T-helper 2 cell (primary cell): ENCODE measurements around the gene RASSF5.
"Not testable (repeated sequence)": the region's sequence is repeated elsewhere in the genome, so short reads cannot be mapped to it uniquely, and the experiment has no call there.

ENCODE experiments used
- DNase-seq, 5 experiments: peaks; one replicate each; pipeline versions ENCODE4 v3.0.0 to v3.0.0-alpha.2; 2012 to 2022

The RASSF5 gene

DNA sequence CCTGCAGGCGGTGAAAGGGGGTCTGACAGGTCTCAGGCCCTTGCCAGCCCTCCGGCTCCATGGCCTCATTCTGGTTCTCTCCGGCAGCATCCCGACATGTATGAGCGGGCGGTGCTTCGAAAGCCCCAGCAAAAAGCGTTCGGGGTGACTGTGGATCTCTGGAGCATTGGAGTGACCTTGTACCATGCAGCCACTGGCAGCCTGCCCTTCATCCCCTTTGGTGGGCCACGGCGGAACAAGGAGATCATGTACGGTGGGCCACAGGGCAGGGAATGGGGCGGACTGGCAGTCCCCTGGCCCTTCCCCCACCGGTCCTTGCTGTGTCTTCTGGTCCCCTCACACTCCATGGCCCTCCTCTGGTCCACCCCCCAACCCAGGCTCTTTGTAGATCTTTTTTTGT, 30.7 kb upstream of the RASSF5 start:
- no peak for DNase-seq

DNA sequence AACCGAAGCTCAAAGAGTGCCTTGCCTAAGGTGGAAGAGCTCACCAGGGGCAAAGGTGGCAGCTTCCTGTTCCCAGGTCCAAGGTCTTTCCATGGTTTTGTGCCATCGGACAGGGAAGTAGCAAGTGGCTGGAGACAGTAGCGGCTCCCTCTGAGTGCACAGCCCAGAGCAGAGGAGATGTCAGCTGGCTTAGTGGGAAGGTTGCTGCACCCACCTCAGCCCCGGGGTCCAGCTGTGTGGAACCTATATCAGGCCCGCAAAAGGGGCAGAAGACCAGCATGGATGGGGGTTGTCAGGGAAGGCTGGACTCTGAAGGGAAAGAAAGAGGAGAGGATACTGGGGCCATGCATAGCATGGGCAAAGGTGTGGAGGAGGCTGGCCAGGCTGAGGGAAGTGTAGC, 30.2 kb upstream of the RASSF5 start:
- DNase-seq = no peak

DNA sequence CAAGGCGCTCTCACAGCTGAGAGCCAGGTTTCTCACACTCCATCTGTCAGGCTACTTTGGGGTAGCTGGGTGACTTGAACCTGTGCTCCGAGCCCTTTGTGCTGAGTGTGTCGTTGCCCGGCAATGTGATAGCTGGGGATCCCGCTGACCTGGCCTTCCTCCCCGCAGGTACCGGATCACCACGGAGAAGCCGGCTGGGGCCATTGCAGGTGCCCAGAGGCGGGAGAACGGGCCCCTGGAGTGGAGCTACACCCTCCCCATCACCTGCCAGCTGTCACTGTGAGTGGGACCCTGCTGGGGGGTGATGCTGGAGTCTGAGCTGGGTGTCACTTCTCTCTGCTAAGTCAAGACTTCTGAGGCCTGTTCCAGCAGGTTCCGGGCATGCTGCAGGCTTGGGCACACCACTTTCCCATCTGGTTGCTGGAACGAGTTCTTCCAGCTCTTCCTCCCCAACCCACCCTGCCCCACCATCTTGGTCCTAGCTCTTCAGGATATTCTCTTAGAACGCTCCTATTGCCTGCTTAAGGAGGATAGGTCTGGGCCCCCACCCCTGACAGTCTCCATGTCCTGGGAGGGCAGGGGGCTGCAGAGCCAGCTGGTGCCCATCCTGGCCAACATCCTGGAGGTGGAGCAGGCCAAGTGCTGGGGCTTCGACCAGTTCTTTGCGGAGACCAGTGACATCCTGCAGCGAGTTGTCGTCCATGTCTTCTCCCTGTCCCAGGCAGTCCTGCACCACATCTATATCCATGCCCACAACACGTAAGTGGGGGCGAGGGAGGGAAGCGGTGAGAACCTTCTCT, 29.6 kb upstream of the RASSF5 start:
- no peak for DNase-seq

DNA sequence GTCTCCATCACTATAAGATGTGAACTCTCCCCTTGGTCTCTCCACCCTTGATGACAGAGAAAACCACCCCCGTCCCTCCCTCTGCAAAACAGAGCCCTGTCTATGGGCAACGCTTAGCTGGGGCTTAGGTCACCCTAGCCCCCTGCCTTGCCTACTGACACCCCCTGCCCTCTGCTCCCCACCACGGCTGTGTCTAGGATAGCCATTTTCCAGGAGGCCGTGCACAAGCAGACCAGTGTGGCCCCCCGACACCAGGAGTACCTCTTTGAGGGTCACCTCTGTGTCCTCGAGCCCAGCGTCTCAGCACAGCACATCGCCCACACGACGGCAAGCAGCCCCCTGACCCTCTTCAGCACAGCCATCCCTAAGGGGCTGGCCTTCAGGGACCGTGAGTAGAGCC, 28.6 kb upstream of the RASSF5 start:
- DNase-seq = no peak

DNA sequence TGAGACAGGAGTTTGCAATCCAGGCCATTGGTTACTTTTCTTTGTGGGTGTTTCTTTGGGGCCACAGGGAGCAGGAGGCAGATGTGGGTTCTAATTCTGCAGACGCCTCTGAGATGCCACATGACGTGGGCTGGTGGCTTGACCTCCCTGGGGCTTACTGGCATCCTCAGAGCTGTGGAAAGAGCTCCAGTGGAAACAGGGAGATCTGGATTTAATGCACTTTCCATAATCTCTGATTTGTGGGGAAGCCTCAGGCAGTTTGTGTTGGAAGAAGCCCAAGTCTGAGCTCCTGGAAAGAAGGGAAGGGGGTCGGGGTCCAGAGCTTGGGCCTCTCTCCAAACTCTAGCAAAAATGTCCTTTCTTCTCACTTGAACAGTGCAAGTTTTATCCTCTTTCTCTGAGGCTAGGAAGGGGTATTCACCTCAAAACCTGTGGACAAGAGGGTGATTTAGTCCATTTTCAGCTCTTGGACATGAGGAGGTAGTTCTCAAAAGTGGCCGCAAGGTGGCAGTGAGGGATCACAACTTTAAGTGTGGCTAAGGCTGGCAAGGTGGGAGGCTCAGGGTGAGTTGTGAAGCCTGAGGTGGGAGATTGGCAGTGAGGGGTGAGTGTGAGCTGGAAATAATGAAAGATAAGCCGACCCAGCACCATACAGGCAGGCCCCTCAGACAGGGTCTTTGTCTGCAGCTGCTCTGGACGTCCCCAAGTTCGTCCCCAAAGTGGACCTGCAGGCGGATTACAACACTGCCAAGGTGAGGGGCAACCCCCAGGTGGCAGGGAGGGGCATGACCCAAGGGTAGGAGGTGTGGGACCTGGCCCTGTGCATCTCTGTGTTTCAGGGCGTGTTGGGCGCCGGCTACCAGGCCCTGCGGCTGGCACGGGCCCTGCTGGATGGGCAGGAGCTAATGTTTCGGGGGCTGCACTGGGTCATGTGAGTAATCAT, 27.9 kb upstream of the RASSF5 start:
- DNase-seq = peak in 4 of 5 experiments; percentile 31 to 71 (median 56)

DNA sequence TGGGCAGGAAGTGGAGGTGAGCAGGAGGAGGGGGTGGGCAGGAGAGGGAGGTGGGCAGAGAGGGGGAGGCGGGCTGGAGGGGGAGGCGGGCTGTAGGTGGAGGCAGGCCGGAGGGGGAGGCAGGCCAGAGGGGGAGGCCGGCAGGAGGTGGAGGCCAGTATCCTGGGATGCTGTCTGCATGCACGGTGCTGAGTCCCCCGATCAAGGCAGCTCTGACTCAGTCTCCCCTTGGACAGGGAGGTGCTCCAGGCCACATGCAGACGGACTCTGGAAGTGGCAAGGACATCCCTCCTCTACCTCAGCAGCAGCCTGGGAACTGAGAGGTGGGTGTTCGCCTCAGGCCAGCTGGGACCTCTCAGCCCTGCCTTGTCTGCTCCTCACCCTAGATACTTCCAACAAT, 27.1 kb upstream of the RASSF5 start:
- DNase-seq = no peak

DNA sequence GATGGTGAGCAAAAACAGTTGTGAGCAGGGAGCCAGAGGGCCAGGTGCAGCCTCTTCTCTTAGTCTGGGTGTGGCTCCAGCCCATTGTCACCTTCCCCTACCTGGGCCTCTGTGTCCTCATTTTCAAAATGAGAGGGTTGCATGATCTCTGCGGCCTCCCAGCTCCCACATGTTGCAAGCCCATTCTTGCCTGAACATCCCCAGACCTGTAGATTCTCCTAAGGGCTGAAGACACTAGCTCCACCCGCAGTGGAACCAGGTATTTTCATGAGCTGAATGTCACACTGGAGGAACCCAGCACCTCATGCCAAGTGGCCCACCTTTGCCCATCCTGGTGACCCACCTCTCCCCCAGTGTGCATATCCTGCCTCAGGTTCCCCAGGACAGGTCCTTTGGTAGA, 24.7 kb upstream of the RASSF5 start:
- no peak for DNase-seq

DNA sequence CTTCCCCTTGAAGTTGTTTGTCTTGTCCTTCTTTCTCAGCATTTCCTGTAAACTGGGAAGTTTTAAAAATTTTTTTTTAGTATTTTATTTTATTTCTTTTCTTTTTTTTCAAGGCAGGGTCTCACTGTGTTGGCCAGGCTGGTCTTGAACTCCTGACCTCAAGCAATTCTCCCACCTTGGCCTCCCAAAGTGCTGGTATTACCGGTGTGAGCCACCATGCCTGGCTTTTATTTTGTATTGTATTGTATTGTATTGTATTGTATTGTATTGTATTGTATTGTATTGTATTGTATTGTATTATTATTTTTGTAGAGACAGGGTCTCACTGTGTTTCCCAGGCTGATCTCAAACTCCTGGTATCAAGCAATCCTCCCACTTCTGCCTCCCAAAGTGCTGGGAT, 23.5 kb upstream of the RASSF5 start:
- not testable (repeated sequence) for DNase-seq

DNA sequence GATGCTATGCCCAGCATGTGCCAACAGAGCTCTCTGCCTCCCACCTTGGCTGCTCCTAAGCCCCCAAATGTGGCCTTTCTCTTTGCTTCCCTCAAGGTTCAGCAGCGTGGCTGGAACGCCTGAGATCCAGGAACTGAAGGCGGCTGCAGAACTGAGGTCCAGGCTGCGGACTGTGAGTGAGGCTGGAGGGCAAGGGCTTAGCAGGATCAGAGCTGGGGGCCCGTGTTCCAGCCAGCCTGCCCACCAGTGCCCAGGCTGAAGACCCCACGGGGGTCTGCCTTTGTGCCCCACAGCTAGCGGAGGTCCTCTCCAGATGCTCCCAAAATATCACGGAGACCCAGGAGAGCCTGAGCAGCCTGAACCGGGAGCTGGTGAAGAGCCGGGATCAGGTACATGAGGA, 22.4 kb upstream of the RASSF5 start:
- DNase-seq = no peak

DNA sequence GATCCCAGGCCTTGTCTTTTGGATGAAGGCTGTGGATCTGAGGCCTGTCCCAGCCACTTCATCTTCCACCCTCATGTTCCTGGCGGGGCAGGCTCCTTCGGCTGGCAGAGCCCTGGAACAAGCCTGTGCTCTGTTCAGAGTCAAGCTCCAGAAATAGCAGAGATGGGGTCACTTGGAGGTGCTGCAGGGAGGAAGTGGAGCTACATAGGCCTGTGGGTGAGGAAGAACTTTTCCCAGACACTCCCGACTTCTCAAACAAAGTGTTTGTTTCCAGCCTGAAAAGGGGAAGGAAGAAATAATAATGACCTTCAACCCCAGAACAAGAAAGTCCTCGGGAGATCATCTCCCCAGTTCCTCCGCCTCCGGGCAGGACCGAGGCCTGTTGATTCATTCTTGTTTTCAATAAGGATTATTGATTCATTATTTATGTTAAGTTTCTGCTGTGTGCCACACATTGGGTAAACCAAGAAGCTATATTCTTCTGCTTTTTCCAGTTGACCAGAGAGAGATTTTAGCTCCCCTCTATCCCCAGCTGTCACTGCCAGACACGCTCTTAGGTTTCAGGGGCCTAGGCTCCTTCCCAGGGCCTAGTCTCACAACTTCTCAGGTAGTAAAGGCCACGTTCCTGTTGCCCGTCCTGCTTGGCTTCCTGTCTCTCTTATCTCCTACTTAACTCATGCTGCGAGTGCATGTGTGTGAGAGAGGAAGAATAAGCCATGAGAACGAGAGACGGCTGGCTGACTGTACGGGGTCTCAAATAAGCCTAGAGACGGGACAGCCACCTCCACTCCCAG, 20.1 kb upstream of the RASSF5 start:
- DNase-seq = no peak

DNA sequence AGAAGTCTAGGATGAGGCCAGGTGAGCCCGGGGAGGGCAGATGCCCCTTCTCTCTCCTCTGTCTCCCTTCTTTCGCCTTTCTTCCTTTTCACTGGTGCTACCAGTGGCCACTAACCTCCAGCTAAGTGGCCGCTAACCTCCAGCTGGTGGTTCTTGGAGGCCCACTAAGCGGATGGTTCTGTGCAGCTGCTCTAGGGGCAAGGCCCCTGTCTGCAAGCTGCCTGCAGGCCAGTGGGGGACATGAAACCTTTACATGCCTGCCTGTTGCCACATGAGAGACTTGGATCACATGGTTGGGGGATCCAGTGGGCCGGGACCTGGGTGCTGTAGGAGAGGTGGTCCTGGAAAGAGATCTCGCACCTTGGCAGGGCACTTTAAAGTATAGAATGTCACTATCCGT, 19.4 kb upstream of the RASSF5 start:
- no peak for DNase-seq

DNA sequence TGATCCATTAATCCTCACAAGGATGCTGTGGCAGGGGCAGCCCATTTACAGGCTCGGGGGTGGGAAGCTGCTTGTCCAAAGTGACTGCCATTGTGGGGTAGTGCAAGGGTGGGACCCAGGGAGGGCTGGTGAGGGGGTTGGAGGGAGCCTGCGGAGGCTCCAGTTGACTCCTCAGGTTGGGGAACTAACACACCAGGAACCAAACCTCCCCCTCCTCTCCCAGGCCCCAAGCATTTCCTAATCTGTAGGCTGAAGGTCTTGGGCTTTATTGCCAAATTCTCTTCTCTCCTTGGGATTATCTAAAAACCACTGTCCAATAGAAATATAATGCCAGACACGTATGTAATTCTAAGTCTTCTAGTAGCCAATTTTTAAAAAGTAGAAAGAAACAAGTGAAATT, 18.9 kb upstream of the RASSF5 start:
- no peak for DNase-seq

DNA sequence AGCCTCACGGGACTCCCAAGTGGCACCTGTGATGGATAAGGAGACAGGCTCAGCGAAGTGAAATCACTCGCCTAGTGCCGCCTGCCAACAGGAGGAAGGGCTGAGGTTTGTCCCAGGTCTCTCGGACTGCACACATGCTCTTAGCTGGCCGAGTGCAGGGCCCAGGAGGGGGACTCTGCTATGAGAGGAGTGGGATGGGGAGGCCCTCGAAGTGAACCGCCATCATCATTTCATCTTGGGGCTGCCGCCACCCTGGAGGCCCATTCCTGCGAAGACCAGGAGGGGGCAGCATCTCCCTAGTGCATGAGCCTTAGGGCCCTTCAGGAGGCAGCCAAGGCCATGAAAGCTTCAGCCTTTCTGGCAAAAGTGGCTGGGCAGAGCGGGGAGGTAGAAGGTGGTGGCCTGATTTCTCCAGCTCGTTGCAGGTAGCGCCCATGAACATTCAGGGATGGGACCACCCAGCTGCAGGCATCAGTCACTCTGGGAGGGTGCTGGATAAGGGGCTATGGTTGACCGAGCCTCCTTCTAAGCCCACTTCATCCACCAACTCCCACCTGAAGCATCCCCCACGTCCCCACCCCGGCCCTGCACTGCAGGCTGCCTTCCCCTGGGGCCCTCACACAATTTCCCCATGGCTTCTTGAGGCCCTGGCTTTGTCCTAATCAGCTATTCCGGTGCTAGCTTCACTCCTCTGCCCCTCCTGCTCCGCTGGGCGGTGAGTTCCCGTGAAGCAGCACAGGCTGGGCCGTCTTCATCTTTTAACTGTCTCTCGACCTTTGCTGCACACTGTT, 17.2 kb upstream of the RASSF5 start:
- DNase-seq = peak in 4 of 5 experiments; percentile 36 to 72 (median 58)

DNA sequence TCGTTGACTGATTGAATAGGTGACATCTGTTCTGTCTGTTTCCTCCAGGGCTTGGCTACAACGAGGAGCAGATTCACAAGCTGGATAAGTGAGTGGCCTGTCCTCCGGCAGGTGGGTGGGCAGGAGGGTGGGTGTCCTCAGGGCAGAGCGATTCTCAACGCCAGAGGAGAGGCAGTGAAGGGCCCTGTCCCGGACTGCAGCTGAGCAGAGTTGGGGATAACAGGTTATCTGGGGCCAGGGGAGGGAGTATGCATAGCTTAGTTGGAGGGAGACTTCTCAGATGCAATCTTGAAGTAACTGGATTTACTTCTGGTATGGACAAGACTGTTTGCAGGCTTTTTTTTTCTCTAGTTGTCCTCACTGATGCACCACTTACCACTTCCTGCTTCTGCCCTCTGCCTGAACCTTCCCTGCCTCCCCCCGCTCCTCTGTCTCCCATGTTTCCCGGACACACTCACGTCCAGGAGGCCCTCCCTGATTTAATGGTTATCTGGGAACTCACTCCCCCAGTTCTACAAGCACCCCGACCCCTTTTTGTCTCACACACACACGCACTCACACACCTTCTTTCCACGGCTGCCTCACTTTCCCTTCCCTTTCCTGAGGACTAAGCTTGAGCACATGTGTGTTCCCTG, 16.4 kb upstream of the RASSF5 start:
- no peak for DNase-seq

DNA sequence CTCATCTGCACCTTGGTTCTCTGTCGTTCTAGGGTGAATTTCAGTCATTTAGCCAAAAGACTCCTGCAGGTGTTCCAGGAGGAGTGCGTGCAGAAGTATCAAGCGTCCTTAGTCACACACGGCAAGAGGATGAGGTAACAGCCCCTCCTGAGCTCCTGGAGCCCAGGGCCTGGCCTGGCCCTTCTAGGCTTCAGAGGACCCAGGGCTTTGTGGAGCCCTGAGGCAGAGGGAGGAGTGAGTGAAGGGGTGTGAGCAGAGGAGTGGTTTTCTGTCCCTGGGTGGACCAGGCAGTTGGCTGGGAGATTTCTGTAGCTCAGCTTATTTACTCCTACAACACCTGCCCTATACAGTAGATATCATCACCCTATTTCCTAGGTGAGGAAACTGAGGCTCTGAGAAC, 15.7 kb upstream of the RASSF5 start:
- DNase-seq = no peak

DNA sequence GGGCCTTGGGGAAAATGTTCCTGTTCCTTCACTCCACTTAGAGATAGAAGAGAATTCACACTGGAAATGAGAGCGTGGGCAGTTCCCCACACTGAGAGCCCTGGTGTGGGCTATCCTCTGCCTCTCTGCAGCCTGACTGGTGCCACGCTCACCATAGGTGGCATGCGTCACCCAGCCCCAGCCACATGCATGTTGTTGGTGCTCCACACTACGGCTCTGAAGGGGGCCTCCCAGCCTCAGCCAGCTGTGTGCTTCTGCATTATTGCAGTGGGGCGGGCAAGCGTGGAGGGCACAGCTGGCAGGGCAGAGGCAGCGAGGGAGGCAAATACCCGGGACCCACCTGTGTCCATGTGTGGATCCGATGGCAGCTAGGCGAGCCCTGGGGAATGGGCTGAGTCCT, 14.7 kb upstream of the RASSF5 start:
- DNase-seq = no peak

DNA sequence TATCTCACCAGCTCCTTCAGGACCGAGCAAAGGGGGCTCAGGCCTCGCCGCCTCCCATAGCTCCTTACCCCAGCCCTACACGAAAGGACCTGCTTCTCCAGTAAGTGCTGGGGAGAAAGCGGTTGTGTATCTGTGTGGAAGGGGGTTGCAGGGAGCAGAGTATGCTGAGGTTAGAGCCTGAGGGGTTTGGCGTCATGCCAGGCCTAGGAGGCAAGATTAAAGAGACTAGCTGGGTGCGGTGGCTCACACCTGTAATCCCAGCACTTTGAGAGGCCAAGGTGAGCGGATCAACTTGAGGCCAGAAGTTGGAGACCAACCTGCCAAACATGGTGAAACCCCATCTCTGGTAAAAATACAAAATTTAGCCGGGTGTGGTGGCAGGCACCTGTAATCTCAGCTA, 14.1 kb upstream of the RASSF5 start:
- no peak for DNase-seq

DNA sequence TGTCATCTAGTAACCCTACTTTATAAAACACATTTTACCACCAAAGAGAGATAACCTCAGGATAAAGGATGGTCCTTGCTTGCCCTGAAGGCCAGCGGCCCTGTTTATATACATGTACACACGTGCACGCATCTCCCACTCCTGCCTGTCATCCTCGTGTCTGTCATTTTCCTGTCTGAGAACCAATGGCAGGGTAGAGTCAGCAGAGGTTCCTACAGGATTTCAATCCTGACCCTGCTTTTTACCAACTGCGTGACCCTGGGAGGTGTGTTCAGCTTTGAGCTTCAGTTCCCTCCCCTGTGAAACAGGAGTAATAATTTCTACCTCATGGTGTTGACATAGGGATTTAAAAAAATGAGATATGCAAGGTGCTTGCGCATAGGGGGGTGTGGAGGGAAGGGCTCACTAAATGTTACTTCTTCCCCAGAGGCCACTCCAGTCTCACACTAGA, 12.3 kb upstream of the RASSF5 start:
- DNase-seq = no peak

DNA sequence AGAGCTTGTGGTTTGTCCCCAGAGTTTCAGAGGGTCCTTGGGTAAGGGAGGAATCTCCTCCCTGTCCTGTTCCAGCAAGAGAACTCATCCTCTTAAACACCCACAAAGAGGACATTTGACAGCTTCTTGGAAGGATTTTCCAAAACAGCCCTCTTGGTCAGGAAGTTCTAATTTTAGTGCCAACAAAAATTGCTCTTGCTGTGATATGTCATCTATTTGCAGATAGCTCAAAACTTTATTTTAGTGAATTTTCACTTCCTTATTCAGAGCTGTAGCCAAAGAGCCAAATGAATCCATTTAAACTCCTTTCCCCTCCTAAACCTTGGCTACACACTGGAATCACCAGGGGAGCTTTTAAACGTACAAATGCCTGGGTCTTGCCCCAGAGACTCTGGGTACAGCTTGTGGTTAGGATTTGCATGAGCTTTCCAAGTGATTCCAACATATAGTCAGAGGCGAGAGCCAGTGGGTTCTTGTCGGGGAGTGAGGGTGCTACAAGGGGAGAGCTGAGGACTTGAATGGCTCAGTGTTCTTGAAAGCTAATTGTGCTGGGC, 11.8 kb upstream of the RASSF5 start:
- no peak for DNase-seq

DNA sequence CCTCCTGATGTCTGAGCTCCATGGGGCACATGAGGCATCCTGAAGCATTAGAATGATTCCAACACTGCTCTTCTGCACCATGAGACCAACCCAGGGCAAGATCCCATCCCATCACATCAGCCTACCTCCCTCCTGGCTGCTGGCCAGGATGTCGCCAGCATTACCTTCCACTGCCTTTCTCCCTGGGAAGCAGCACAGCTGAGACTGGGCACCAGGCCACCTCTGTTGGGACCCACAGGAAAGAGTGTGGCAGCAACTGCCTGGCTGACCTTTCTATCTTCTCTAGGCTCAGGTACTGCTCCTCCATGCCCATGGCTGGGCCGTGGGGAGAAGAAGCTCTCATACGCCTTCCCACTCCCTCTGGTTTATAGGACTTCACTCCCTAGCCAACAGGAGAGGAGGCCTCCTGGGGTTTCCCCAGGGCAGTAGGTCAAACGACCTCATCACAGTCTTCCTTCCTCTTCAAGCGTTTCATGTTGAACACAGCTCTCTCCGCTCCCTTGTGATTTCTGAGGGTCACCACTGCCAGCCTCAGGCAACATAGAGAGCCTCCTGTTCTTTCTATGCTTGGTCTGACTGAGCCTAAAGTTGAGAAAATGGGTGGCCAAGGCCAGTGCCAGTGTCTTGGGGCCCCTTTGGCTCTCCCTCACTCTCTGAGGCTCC, 11.1 kb upstream of the RASSF5 start:
- no peak for DNase-seq

DNA sequence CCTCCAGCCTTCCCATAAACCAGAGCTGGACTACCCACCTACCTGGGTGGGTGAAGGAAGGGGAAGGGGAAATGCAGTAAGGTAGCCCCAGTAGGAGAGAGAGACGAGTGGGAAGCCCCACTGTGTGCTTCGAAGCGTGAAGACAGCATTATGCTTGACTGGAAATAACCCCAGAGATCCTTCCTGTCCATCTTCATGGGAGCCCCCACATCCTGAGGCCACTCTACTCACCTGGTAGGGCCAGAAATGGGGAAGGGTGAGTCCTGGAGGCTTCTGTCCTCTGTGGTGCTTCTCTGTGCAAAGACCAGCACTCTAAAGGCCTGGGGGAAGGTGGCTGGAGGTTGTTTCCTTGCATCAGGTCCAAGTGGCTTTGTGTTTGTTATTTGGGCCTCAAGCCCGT, 10.0 kb upstream of the RASSF5 start:
- DNase-seq = no peak
